ENCODE measurements around the gene MNAT1.
"Not testable (repeated sequence)": the region's sequence is repeated elsewhere in the genome, so short reads cannot be mapped to it uniquely, and the experiment has no call there.

MNAT1 gene

GRCh38 chr14:60845523-60845922, 111.0 kb downstream of the MNAT1 start:
- H3K36me3 ChIP-seq (ENCODE audit: insufficient read depth, low read length): peaks cover 14% of the 10 kb centered on the region; the same call in 1 of the 2 replicates
- no peak overlapping the region for H3K9ac ChIP-seq (ENCODE audit: low read depth, low read length)
- no peak overlapping the region for H3K27ac ChIP-seq (ENCODE audit: low read length)
- no peak overlapping the region for H3K4me2 ChIP-seq (ENCODE audit: insufficient read depth, low read length)
- no peak for TF ChIP-seq EZH2 (IDR thresholded peaks at IDR 0.05; ENCODE audit: borderline replicate concordance, low read depth, low read length, severe bottlenecking)
- TF ChIP-seq CTCF (IDR thresholded peaks at IDR 0.05; ENCODE audit: borderline replicate concordance, extremely low read depth, low read length, poor library complexity, severe bottlenecking): no peak
- ATAC-seq (ENCODE audit: insufficient read depth, low read depth): no peak
- H4K20me1 ChIP-seq (ENCODE audit: insufficient read depth, low read length): no peaks in the 10 kb centered on the region
- no peak overlapping the region for H3K4me3 ChIP-seq (ENCODE audit: low read depth in 1 of 2, low read length in 2 of 2)
- no peak overlapping the region for H2AFZ ChIP-seq (ENCODE audit: low read depth, low read length)
- H3K27me3 ChIP-seq (ENCODE audit: insufficient read depth, low read length, poor library complexity): no peaks in the 10 kb centered on the region
- peaks cover 24% of the 10 kb centered on the region for H3K9me3 ChIP-seq (ENCODE audit: insufficient read depth, low read length, severe bottlenecking)
- H3K79me2 ChIP-seq (ENCODE audit: insufficient read depth, low read length): no peaks in the 10 kb centered on the region
- DNase-seq: no peak
- H3K4me1 ChIP-seq (ENCODE audit: insufficient read depth, low read length): no peaks in the 10 kb centered on the region

GRCh38 chr14:60848066-60848465, 113.5 kb downstream of the MNAT1 start:
- H3K4me1 ChIP-seq (ENCODE audit: insufficient read depth, low read length): no peaks in the 10 kb centered on the region
- H2AFZ ChIP-seq (ENCODE audit: low read depth, low read length): no peak overlapping the region
- H3K36me3 ChIP-seq (ENCODE audit: insufficient read depth, low read length): peaks cover 18% of the 10 kb centered on the region; the same call in 1 of the 2 replicates
- H3K9ac ChIP-seq (ENCODE audit: low read depth, low read length): no peak overlapping the region
- H3K4me3 ChIP-seq (ENCODE audit: low read depth in 1 of 2, low read length in 2 of 2): no peak overlapping the region
- TF ChIP-seq CTCF (IDR thresholded peaks at IDR 0.05; ENCODE audit: borderline replicate concordance, extremely low read depth, low read length, poor library complexity, severe bottlenecking): no peak
- TF ChIP-seq EZH2 (IDR thresholded peaks at IDR 0.05; ENCODE audit: borderline replicate concordance, low read depth, low read length, severe bottlenecking): no peak
- H3K9me3 ChIP-seq (ENCODE audit: insufficient read depth, low read length, severe bottlenecking): peaks cover 24% of the 10 kb centered on the region
- no peak overlapping the region for H3K27ac ChIP-seq (ENCODE audit: low read length)
- H3K4me2 ChIP-seq (ENCODE audit: insufficient read depth, low read length): no peak overlapping the region
- no peaks in the 10 kb centered on the region for H4K20me1 ChIP-seq (ENCODE audit: insufficient read depth, low read length)
- no peaks in the 10 kb centered on the region for H3K27me3 ChIP-seq (ENCODE audit: insufficient read depth, low read length, poor library complexity)
- no peaks in the 10 kb centered on the region for H3K79me2 ChIP-seq (ENCODE audit: insufficient read depth, low read length)
- DNase-seq (no peak), ATAC-seq (ENCODE audit: insufficient read depth, low read depth) (no peak)

- H4K20me1 ChIP-seq (ENCODE audit: insufficient read depth, low read length); H3K4me3 ChIP-seq (ENCODE audit: low read depth in 1 of 2, low read length in 2 of 2); H3K27ac ChIP-seq (ENCODE audit: low read length); H3K4me2 ChIP-seq (ENCODE audit: insufficient read depth, low read length); DNase-seq; ATAC-seq (ENCODE audit: insufficient read depth, low read depth); H3K27me3 ChIP-seq (ENCODE audit: insufficient read depth, low read length, poor library complexity); H2AFZ ChIP-seq (ENCODE audit: low read depth, low read length); H3K79me2 ChIP-seq (ENCODE audit: insufficient read depth, low read length); H3K9ac ChIP-seq (ENCODE audit: low read depth, low read length); H3K4me1 ChIP-seq (ENCODE audit: insufficient read depth, low read length): not testable (repeated sequence)
- Histone ChIP-seq H3K36me3 (ENCODE audit: insufficient read depth, low read length) (peaks cover 26% of the 10 kb centered on the region; the same call in 1 of the 2 replicates), H3K9me3 (ENCODE audit: insufficient read depth, low read length, severe bottlenecking) (peaks cover 17% of the 10 kb centered on the region)
Observed at GRCh38 chr14:60851692-60852091, 117.1 kb downstream of the MNAT1 start.

- Histone ChIP-seq H3K9ac (ENCODE audit: low read depth, low read length) (no peak overlapping the region), H3K36me3 (ENCODE audit: insufficient read depth, low read length) (peaks cover 12% of the 10 kb centered on the region; the same call in 1 of the 2 replicates), H3K4me3 (ENCODE audit: low read depth in 1 of 2, low read length in 2 of 2) (no peak overlapping the region), H3K9me3 (ENCODE audit: insufficient read depth, low read length, severe bottlenecking) (no peaks in the 10 kb centered on the region), H3K79me2 (ENCODE audit: insufficient read depth, low read length) (no peaks in the 10 kb centered on the region), H2AFZ (ENCODE audit: low read depth, low read length) (no peak overlapping the region), H3K27ac (ENCODE audit: low read length) (no peak overlapping the region), H4K20me1 (ENCODE audit: insufficient read depth, low read length) (no peaks in the 10 kb centered on the region), H3K4me1 (ENCODE audit: insufficient read depth, low read length) (no peaks in the 10 kb centered on the region), H3K4me2 (ENCODE audit: insufficient read depth, low read length) (no peak overlapping the region), H3K27me3 (ENCODE audit: insufficient read depth, low read length, poor library complexity) (no peaks in the 10 kb centered on the region)
- no peak for ATAC-seq (ENCODE audit: insufficient read depth, low read depth)
- no peak for DNase-seq
- TF ChIP-seq EZH2 (IDR thresholded peaks at IDR 0.05; ENCODE audit: borderline replicate concordance, low read depth, low read length, severe bottlenecking): no peak
- no peak for TF ChIP-seq CTCF (IDR thresholded peaks at IDR 0.05; ENCODE audit: borderline replicate concordance, extremely low read depth, low read length, poor library complexity, severe bottlenecking)
Observed at GRCh38 chr14:60856111-60856510, 121.5 kb downstream of the MNAT1 start.
